Psoas muscle (tissue), 8 donors: Measurements from ENCODE around the gene SLC38A8. TPM values are rescaled to one million over a fixed set of nuclear protein-coding genes. Genes with fewer than 3 reads are reported as not detected.

Experiments
- ATAC-seq, 4 donors: fragments of 200-7000 bp; cut with Tn5 transposase; one replicate each; pipeline ENCODE4 v1.9.1; 2020; ENCODE audit warnings: moderate library complexity in 3 of 4, mild to moderate bottlenecking in 2 of 4
- DNase-seq, 2 donors: peaks; one replicate each; pipeline ENCODE4 v3.0.0-alpha.2; 2020
- H3K27ac ChIP-seq: fragments of 200-600 bp; one replicate; pipeline ENCODE4 v1.8.0; 2022
- H3K27me3 ChIP-seq, 3 donors: fragments of 200-600 bp in 1 of 3; one replicate each; pipeline versions ENCODE4 v1.6.1 to v1.8.0; 2013 to 2022; ENCODE audit warnings: low read length in 2 of 3, mild to moderate bottlenecking in 2 of 3, moderate library complexity in 1 of 3; ENCODE audit not compliant: insufficient read depth in 3 of 3
- H3K36me3 ChIP-seq, 2 donors: fragments of 200-600 bp in 1 of 2; one replicate each; pipeline versions ENCODE4 v1.6.1 to v1.8.0; 2013 to 2022; ENCODE audit warnings: low read depth in 1 of 2, mild to moderate bottlenecking in 1 of 2, moderate library complexity in 1 of 2; ENCODE audit not compliant: insufficient read depth in 1 of 2
- H3K4me1 ChIP-seq: fragments of 200-600 bp; one replicate; pipeline ENCODE4 v1.8.0; 2022
- H3K4me3 ChIP-seq: fragments of 200-600 bp; one replicate; pipeline ENCODE4 v1.8.0; 2022; ENCODE audit warnings: mild to moderate bottlenecking
- H3K9me3 ChIP-seq: fragments of 200-600 bp; one replicate; pipeline ENCODE4 v1.8.0; 2022
- CTCF ChIP-seq: fragments of 200-600 bp; IDR thresholded peaks from one replicate; pipeline ENCODE4 v1.8.0; 2022; ENCODE audit warnings: antibody characterized with exemption
- WGBS, 3 donors: extraction: QIAGEN DNeasy Blood & Tissue Kit; methylation state at CpG; one replicate each; pipeline versions ENCODE4 v1.1.6 to v1.1.7; 2013; 5-methylcytosine and 5-hydroxymethylcytosine counted together
- intact Hi-C, 2 donors: fragments of 100-400 bp; cut with DNase I; formaldehyde crosslinking; loops; one replicate each; pipeline versions ENCODE4 v1.11.0 to v1.14.2; 2022
- polyA plus RNA-seq, 3 donors: library from polyadenylated mRNA; stranded (reverse); fragments of 200-250 nt; gene quantifications; one replicate each; pipeline ENCODE4 v1.2.3, GENCODE V29; 2013
- total RNA-seq, 4 donors: library from RNA; stranded (reverse); fragmentation: NEBNext Ultra II Directional in 2 of 4; extraction: Animal tissue kit (Norgen Biotek cat#: 25700) in 2 of 4; gene quantifications; one replicate each; pipeline versions ENCODE4 v1.2.1 to v1.2.4, GENCODE V29; 2021 to 2023
- donor health status: healthy with polysubstance abuse.
- donor health status: DM: no; HTN: no; CAD: no; lungs with moderate emphysema.
- donor health status: Bipolar disorder and iron deficiency.
- donor health status: healthy.
- donor health status: DM: yes; HTN: yes; CAD: no.
- donor health status: DM: no; HTN: no; CAD: no.
- donor health status: DM: no; HTN: no; CAD: no.
- donor health status: DM: yes; HTN: yes; CAD: no.

Gene SLC38A8
- total and polyA plus RNA-seq, 7 donors, result 0.21 to 0.52 TPM; not detected in 5

DNA sequence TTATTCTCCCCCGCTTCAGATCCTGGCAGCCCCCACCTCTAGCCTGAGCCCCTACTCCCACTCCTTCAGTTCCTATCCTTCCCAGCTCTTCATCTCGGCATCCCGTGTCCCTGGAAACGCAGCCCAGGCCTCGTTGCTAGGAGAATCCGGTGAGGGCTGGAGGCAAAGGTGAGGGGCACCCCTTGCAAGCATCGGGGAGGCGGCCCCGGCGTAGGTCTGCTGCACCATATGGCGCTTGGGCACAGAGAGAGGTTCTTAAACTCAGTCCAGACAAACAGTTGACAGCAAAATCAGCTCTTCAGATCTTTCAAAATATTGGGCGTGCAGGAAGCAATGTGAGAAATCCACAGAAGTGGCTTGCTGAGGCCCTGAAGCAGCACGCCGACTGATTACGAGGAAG lies 15.0 kb downstream of the SLC38A8 start:
- Histone ChIP-seq H3K4me1 (no peaks in the 10 kb centered on the region), H3K4me3 (no peak overlapping the region), H3K27me3 (peaks cover 0 to 6% (median 2%) of the 10 kb centered on the region in 3 donors), H3K36me3 (no peaks in the 10 kb centered on the region), H3K27ac (no peak overlapping the region), H3K9me3 (no peaks in the 10 kb centered on the region)
- DNase-seq (no peak), ATAC-seq (no peak)
- intact Hi-C loops, result no loop called here
- TF ChIP-seq CTCF, result no peak
- WGBS, 3 donors, result 77 to 79% (median 78%) methylated on average over 15 of the region's 15 CpGs

GRCh38 chr16:84026606-84027005 lies 16.0 kb downstream of the SLC38A8 start:
- Histone ChIP-seq H3K27ac (no peak overlapping the region), H3K27me3 (peaks cover 0 to 4% (median 4%) of the 10 kb centered on the region in 3 donors), H3K9me3 (peaks cover 1% of the 10 kb centered on the region), H3K36me3 (no peaks in the 10 kb centered on the region), H3K4me1 (no peaks in the 10 kb centered on the region), H3K4me3 (no peak overlapping the region)
- intact Hi-C loops, result no loop called here
- 86 to 90% (median 88%) methylated on average over 10 of the region's 10 CpGs for WGBS, 3 donors
- ATAC-seq, result no peak
- no peak for TF ChIP-seq CTCF
- no peak for DNase-seq

GRCh38 chr16:84024854-84025253 lies 17.7 kb downstream of the SLC38A8 start:
- H3K36me3 ChIP-seq, result no peaks in the 10 kb centered on the region
- WGBS, 3 donors, result 49 to 63% (median 52%) methylated on average over 9 of the region's 9 CpGs

DNA sequence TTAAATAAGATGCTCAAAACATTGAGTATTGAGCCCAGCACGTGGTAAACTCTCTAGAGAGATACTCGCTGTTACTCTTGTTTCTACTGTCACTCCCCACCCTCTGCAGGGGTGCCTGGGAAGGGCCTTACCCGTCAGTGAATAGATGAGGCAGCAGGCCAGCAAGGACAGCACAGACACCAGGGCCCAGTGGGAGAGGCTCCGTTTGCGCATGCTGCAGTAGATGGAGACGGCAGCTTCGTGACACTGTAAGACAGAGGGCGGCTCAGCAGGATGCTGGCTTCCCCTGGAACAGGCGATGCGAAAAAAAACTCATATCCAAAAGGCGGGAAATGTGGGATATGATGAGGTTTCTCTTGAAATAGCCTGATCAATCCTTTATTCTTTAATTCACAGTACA lies 20.0 kb downstream of the SLC38A8 start:
- H3K27me3 ChIP-seq, result peaks cover 0 to 6% (median 0%) of the 10 kb centered on the region in 3 donors
- no peaks in the 10 kb centered on the region for H3K36me3 ChIP-seq
- no peak for TF ChIP-seq CTCF
- H3K4me3 ChIP-seq, result no peak overlapping the region
- H3K4me1 ChIP-seq, result no peaks in the 10 kb centered on the region
- intact Hi-C loops, result no loop called here
- peaks cover 4% of the 10 kb centered on the region for H3K9me3 ChIP-seq
- WGBS, 3 donors, result 68 to 76% (median 72%) methylated on average over 11 of the region's 11 CpGs
- ATAC-seq, result no peak
- no peak overlapping the region for H3K27ac ChIP-seq
- no peak for DNase-seq

More at GRCh38 chr16:84024854-84025253, 17.7 kb downstream of the SLC38A8 start:
- H3K27me3 ChIP-seq, result peaks cover 0 to 6% (median 0%) of the 10 kb centered on the region in 3 donors
- peaks cover 4% of the 10 kb centered on the region for H3K9me3 ChIP-seq
- intact Hi-C loops, result no loop called here
- no peak for TF ChIP-seq CTCF
- no peaks in the 10 kb centered on the region for H3K4me1 ChIP-seq
- ATAC-seq (no peak), DNase-seq (no peak)
- H3K27ac ChIP-seq, result no peak overlapping the region
- H3K4me3 ChIP-seq, result no peak overlapping the region

DNA sequence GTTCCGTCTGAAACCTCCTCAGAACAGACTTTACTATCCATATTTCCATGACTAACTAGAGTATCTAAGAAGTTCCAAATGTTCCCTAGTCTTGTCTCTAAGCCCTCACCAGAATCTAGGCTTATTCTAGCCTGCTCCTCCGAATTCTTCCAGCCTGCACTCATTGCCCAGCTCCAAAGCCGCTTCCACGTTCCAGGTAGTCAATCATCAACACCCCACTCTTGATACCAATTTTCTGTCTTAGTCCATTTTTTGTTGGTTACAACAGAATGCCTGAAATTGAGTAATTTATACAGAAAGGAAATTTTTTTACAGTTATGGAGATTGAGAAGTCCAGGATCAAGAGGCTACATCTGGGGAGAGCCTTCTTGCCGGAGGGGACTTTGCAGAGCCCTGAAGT lies 21.1 kb downstream of the SLC38A8 start:
- ATAC-seq, result no peak

More for the DNA sequence above, 21.1 kb downstream of the SLC38A8 start:
- 75 to 92% (median 89%) methylated on average over 5 of the region's 5 CpGs for WGBS, 3 donors
- no peaks in the 10 kb centered on the region for H3K4me1 ChIP-seq
- no peak overlapping the region for H3K27ac ChIP-seq
- peaks cover 4% of the 10 kb centered on the region for H3K9me3 ChIP-seq
- H3K4me3 ChIP-seq, result no peak overlapping the region
- intact Hi-C loops, result no loop called here
- no peaks in the 10 kb centered on the region for H3K36me3 ChIP-seq
- DNase-seq, result no peak
- H3K27me3 ChIP-seq, result peaks cover 0 to 6% (median 0%) of the 10 kb centered on the region in 3 donors
- no peak for TF ChIP-seq CTCF
